Liver (tissue), 3 donors: ENCODE data around the gene HSPE1.

ENCODE experiments used
- HNF4A ChIP-seq, 2 donors: conservative IDR thresholded peaks; 2 replicates each; pipeline ENCODE4 v1.6.1; 2016; ENCODE audit warnings: antibody characterized with exemption in 2 of 2, mild to moderate bottlenecking in 2 of 2
- TAF1 ChIP-seq: conservative IDR thresholded peaks from 2 replicates; pipeline ENCODE4 v1.6.1; 2016; ENCODE audit warnings: antibody characterized with exemption, mild to moderate bottlenecking
- TF ChIP-seq, protein P1 (sequence below): fragments of 150-350 bp; IDR thresholded peaks from 2 replicates; pipeline ENCODE4 v1.5.1; 2017; ENCODE audit warnings: improper control_type of control experiment, low read depth, low read length; ENCODE audit not compliant: missing input control
- TF ChIP-seq, protein P2 (sequence below): IDR thresholded peaks from 2 replicates; pipeline ENCODE4 v1.6.1; 2016; ENCODE audit warnings: antibody characterized with exemption, mild to moderate bottlenecking
- donor health status: healthy.
- donor health status: healthy.

DNA sequence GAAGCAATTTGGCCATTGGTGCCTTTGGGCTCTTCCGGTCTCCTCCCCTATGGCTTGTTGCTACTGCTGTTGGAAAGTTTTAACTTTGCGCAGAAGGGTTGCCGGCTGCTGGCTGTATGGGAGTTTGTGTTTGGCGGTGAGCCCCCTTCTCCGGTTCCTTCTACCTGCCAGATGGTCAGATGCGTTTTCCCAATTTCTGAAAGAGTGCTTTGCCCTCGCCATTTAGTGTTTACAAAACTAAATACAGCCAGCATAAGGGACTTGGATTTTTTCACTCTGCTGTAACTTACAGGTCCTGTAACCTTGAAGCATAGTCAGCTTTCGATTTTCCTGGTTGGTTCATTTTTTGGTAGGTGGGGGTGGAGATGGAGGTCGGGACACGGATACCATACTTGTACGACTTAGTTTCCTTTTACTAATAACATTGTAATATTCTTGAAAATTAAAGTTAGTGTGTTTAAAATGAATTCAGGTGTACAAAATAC lies 46.2 kb upstream of the HSPE1 start:
- TF ChIP-seq, protein P1, sequence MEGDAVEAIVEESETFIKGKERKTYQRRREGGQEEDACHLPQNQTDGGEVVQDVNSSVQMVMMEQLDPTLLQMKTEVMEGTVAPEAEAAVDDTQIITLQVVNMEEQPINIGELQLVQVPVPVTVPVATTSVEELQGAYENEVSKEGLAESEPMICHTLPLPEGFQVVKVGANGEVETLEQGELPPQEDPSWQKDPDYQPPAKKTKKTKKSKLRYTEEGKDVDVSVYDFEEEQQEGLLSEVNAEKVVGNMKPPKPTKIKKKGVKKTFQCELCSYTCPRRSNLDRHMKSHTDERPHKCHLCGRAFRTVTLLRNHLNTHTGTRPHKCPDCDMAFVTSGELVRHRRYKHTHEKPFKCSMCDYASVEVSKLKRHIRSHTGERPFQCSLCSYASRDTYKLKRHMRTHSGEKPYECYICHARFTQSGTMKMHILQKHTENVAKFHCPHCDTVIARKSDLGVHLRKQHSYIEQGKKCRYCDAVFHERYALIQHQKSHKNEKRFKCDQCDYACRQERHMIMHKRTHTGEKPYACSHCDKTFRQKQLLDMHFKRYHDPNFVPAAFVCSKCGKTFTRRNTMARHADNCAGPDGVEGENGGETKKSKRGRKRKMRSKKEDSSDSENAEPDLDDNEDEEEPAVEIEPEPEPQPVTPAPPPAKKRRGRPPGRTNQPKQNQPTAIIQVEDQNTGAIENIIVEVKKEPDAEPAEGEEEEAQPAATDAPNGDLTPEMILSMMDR: no peak
- TF ChIP-seq, protein P2, sequence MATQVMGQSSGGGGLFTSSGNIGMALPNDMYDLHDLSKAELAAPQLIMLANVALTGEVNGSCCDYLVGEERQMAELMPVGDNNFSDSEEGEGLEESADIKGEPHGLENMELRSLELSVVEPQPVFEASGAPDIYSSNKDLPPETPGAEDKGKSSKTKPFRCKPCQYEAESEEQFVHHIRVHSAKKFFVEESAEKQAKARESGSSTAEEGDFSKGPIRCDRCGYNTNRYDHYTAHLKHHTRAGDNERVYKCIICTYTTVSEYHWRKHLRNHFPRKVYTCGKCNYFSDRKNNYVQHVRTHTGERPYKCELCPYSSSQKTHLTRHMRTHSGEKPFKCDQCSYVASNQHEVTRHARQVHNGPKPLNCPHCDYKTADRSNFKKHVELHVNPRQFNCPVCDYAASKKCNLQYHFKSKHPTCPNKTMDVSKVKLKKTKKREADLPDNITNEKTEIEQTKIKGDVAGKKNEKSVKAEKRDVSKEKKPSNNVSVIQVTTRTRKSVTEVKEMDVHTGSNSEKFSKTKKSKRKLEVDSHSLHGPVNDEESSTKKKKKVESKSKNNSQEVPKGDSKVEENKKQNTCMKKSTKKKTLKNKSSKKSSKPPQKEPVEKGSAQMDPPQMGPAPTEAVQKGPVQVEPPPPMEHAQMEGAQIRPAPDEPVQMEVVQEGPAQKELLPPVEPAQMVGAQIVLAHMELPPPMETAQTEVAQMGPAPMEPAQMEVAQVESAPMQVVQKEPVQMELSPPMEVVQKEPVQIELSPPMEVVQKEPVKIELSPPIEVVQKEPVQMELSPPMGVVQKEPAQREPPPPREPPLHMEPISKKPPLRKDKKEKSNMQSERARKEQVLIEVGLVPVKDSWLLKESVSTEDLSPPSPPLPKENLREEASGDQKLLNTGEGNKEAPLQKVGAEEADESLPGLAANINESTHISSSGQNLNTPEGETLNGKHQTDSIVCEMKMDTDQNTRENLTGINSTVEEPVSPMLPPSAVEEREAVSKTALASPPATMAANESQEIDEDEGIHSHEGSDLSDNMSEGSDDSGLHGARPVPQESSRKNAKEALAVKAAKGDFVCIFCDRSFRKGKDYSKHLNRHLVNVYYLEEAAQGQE: no peak
- TF ChIP-seq HNF4A (conservative IDR thresholded peaks at IDR 0.05) (no peak), TAF1 (peak; percentile 95)
